D721Med (cell line): ENCODE results near the gene IGF2BP3.

Experiments used
- DNase-seq: peaks from one replicate; pipeline ENCODE4 v3.0.0; 2011; ENCODE audit warnings: low spot score; ENCODE audit not compliant: insufficient read length
- FAIRE-seq: peaks from 2 replicates; lab custom pipeline; 2011; peaks lifted over from hg19 to GRCh38; lab: Jason Lieb, UNC
- CTCF ChIP-seq: IDR thresholded peaks from 2 replicates; pipeline ENCODE4 v1.5.1; 2012; ENCODE audit warnings: mild to moderate bottlenecking, control low read depth; ENCODE audit not compliant: insufficient read depth; ENCODE audit errors: missing control alignments

Gene IGF2BP3

GRCh38 chr7:23443974-23444373, 26.3 kb downstream of the IGF2BP3 start:
- no peak for TF ChIP-seq CTCF
- DNase-seq (no peak), FAIRE-seq (no peak)

- no peak for FAIRE-seq
- no peak for TF ChIP-seq CTCF
- no peak for DNase-seq
Observed at GRCh38 chr7:23438171-23438570, 32.1 kb downstream of the IGF2BP3 start.

GRCh38 chr7:23434147-23434917, 36.0 kb downstream of the IGF2BP3 start:
- FAIRE-seq, result peak; percentile 25
- no peak for DNase-seq
- no peak for TF ChIP-seq CTCF

GRCh38 chr7:23431702-23432199, 38.5 kb downstream of the IGF2BP3 start:
- DNase-seq, result no peak
- TF ChIP-seq CTCF, result no peak
- FAIRE-seq, result no peak

- DNase-seq, result no peak
- TF ChIP-seq CTCF, result no peak
- FAIRE-seq, result no peak
Observed at GRCh38 chr7:23430893-23431259, 39.4 kb downstream of the IGF2BP3 start.

GRCh38 chr7:23426876-23427275, 43.4 kb downstream of the IGF2BP3 start:
- no peak for FAIRE-seq
- TF ChIP-seq CTCF, result no peak

GRCh38 chr7:23422909-23423308, 47.4 kb downstream of the IGF2BP3 start:
- no peak for TF ChIP-seq CTCF
- FAIRE-seq (no peak), DNase-seq (no peak)

More at GRCh38 chr7:23426876-23427275, 43.4 kb downstream of the IGF2BP3 start:
- DNase-seq, result no peak
